ENCODE data around the gene XBP1. TPM values are rescaled to one million over a fixed set of nuclear protein-coding genes. Genes with fewer than 3 reads are reported as not detected.

The XBP1 gene
- total and polyA plus RNA-seq, 10 of the 15 experiments (the other 5 are each of a cell fraction or from before 2014, with no cell fraction given) = 44.5 to 313 (median 149) TPM

DNA sequence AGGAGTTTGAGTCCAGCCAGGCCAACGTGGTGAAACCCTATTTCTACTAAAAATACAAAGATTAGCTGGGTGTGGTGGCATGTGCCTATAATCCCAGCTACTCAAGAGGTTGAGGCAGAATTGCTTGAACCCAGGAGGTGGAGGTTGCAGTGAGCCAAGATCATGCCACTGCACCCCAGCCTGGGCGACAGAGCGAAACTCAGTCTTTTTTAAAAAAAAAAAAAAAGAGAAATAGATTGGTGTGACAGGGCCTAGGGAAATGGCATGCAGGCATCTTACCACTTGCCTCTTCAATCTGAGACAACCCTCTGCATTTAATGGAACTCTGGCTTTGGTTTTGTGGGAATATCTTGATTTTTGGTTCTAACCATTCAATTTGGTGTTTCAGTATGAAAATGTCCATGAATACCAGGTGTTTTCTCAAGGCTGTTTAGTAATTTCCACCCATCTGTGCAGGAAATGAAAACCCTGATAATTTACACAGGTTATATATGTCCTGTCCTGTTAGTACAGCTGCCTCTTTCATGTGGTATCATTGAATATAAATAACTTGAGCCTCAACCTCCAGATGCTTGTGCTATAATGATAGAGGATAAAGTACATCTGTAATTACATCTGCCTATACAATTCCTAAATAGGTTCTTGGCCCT, 8.4 kb downstream of the XBP1 start (continued):
- TF ChIP-seq NFYA (IDR thresholded peaks at IDR 0.05; ENCODE audit: borderline replicate concordance, low read depth, low read length) = no peak
- TF ChIP-seq, protein P1, sequence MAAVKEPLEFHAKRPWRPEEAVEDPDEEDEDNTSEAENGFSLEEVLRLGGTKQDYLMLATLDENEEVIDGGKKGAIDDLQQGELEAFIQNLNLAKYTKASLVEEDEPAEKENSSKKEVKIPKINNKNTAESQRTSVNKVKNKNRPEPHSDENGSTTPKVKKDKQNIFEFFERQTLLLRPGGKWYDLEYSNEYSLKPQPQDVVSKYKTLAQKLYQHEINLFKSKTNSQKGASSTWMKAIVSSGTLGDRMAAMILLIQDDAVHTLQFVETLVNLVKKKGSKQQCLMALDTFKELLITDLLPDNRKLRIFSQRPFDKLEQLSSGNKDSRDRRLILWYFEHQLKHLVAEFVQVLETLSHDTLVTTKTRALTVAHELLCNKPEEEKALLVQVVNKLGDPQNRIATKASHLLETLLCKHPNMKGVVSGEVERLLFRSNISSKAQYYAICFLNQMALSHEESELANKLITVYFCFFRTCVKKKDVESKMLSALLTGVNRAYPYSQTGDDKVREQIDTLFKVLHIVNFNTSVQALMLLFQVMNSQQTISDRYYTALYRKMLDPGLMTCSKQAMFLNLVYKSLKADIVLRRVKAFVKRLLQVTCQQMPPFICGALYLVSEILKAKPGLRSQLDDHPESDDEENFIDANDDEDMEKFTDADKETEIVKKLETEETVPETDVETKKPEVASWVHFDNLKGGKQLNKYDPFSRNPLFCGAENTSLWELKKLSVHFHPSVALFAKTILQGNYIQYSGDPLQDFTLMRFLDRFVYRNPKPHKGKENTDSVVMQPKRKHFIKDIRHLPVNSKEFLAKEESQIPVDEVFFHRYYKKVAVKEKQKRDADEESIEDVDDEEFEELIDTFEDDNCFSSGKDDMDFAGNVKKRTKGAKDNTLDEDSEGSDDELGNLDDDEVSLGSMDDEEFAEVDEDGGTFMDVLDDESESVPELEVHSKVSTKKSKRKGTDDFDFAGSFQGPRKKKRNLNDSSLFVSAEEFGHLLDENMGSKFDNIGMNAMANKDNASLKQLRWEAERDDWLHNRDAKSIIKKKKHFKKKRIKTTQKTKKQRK (IDR thresholded peaks at IDR 0.05; ENCODE audit: low read depth, low read length) = no peak
- 0 out of 2 replicates have a peak, but pooled peaks have one; percentile 21 for TF ChIP-seq STAT3 (IDR thresholded peaks at IDR 0.05; ENCODE audit: low read depth, low read length)
- TF ChIP-seq NBN (IDR thresholded peaks at IDR 0.05) = 0 out of 2 replicates have a peak, but pooled peaks have one; percentile 55
- TF ChIP-seq CBX3 (IDR thresholded peaks at IDR 0.05; ENCODE audit: borderline replicate concordance, low read depth) = no peak
- TF ChIP-seq EED (IDR thresholded peaks at IDR 0.05; ENCODE audit: low read depth) = peak; percentile 73
- TF ChIP-seq IKZF2 (IDR thresholded peaks at IDR 0.05) = peak; percentile 84
- TF ChIP-seq, protein P2, sequence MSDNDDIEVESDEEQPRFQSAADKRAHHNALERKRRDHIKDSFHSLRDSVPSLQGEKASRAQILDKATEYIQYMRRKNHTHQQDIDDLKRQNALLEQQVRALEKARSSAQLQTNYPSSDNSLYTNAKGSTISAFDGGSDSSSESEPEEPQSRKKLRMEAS (IDR thresholded peaks at IDR 0.05; ENCODE audit: low read depth, low read length) = no peak
- TF ChIP-seq ZBTB11 (CRISPR knock-in tag; IDR thresholded peaks at IDR 0.05) = no peak
- TF ChIP-seq, protein P3, sequence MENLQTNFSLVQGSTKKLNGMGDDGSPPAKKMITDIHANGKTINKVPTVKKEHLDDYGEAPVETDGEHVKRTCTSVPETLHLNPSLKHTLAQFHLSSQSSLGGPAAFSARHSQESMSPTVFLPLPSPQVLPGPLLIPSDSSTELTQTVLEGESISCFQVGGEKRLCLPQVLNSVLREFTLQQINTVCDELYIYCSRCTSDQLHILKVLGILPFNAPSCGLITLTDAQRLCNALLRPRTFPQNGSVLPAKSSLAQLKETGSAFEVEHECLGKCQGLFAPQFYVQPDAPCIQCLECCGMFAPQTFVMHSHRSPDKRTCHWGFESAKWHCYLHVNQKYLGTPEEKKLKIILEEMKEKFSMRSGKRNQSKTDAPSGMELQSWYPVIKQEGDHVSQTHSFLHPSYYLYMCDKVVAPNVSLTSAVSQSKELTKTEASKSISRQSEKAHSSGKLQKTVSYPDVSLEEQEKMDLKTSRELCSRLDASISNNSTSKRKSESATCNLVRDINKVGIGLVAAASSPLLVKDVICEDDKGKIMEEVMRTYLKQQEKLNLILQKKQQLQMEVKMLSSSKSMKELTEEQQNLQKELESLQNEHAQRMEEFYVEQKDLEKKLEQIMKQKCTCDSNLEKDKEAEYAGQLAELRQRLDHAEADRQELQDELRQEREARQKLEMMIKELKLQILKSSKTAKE (IDR thresholded peaks at IDR 0.05; ENCODE audit: low read depth, poor library complexity, severe bottlenecking) = peak; percentile 50
- no peak for TF ChIP-seq FOS (IDR thresholded peaks at IDR 0.05; ENCODE audit: borderline replicate concordance, extremely low read depth, insufficient read length)
- no peak for TF ChIP-seq SPI1 (IDR thresholded peaks at IDR 0.05; ENCODE audit: borderline replicate concordance, insufficient read depth, low read depth, low read length)
- TF ChIP-seq, protein P4, sequence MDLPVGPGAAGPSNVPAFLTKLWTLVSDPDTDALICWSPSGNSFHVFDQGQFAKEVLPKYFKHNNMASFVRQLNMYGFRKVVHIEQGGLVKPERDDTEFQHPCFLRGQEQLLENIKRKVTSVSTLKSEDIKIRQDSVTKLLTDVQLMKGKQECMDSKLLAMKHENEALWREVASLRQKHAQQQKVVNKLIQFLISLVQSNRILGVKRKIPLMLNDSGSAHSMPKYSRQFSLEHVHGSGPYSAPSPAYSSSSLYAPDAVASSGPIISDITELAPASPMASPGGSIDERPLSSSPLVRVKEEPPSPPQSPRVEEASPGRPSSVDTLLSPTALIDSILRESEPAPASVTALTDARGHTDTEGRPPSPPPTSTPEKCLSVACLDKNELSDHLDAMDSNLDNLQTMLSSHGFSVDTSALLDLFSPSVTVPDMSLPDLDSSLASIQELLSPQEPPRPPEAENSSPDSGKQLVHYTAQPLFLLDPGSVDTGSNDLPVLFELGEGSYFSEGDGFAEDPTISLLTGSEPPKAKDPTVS (IDR thresholded peaks at IDR 0.05; ENCODE audit: low read depth, low read length) = no peak
- TF ChIP-seq NFXL1 (IDR thresholded peaks at IDR 0.05; ENCODE audit: borderline replicate concordance) = no peak
- TF ChIP-seq ZSCAN29 (IDR thresholded peaks at IDR 0.05) = no peak
- no peak for TF ChIP-seq POLR2AphosphoS5 (IDR thresholded peaks at IDR 0.05; ENCODE audit: low read length)
- no peak for TF ChIP-seq SP1 (IDR thresholded peaks at IDR 0.05; ENCODE audit: low read depth, low read length)
- peak; percentile 68; the same call in 1 of the 2 replicates for TF ChIP-seq IRF4 (IDR thresholded peaks at IDR 0.05; ENCODE audit: low read depth, low read length)
- no peak for TF ChIP-seq CHD4 (IDR thresholded peaks at IDR 0.05)
- TF ChIP-seq RAD51 (IDR thresholded peaks at IDR 0.05) = no peak
- TF ChIP-seq YBX1 (IDR thresholded peaks at IDR 0.05) = no peak

Data from GM12878 (cell line).